ENCODE measurements around the gene CEACAM16.
A peak's percentile ranks its signal among the peaks of the same experiment; 100 is the strongest.
"Not testable (repeated sequence)": the region's sequence is repeated elsewhere in the genome, so short reads cannot be mapped to it uniquely, and the experiment has no call there.

Gene CEACAM16

GRCh38 chr19:44681992-44682790 lies 16.8 kb upstream of the CEACAM16 start:
- no peak for TF ChIP-seq CTCF (IDR thresholded peaks at IDR 0.05)
- H3K36me3 ChIP-seq = no peaks in the 10 kb centered on the region
- no peaks in the 10 kb centered on the region for H3K9me3 ChIP-seq
- H3K4me3 ChIP-seq (ENCODE audit: low read depth in 1 of 2, low read length in 1 of 2) = no peak overlapping the region
- H3K4me1 ChIP-seq (ENCODE audit: control insufficient read depth in 1 of 2, insufficient read depth in 1 of 2, low read depth in 1 of 2, low read length in 1 of 2) = peaks cover 24 to 35% of the 10 kb centered on the region in 2 experiments
- no peaks in the 10 kb centered on the region for H3K27me3 ChIP-seq
- no peak overlapping the region for H3K27ac ChIP-seq

GRCh38 chr19:44682807-44683206 lies 16.1 kb upstream of the CEACAM16 start:
- H3K36me3 ChIP-seq = no peaks in the 10 kb centered on the region
- no peaks in the 10 kb centered on the region for H3K27me3 ChIP-seq
- H3K9me3 ChIP-seq = no peaks in the 10 kb centered on the region
- no peak overlapping the region for H3K27ac ChIP-seq
- no peak for TF ChIP-seq CTCF (IDR thresholded peaks at IDR 0.05)
- peaks cover 29 to 37% of the 10 kb centered on the region in 2 experiments for H3K4me1 ChIP-seq (ENCODE audit: control insufficient read depth in 1 of 2, insufficient read depth in 1 of 2, low read depth in 1 of 2, low read length in 1 of 2)
- H3K4me3 ChIP-seq (ENCODE audit: low read depth in 1 of 2, low read length in 1 of 2) = no peak overlapping the region

DNA sequence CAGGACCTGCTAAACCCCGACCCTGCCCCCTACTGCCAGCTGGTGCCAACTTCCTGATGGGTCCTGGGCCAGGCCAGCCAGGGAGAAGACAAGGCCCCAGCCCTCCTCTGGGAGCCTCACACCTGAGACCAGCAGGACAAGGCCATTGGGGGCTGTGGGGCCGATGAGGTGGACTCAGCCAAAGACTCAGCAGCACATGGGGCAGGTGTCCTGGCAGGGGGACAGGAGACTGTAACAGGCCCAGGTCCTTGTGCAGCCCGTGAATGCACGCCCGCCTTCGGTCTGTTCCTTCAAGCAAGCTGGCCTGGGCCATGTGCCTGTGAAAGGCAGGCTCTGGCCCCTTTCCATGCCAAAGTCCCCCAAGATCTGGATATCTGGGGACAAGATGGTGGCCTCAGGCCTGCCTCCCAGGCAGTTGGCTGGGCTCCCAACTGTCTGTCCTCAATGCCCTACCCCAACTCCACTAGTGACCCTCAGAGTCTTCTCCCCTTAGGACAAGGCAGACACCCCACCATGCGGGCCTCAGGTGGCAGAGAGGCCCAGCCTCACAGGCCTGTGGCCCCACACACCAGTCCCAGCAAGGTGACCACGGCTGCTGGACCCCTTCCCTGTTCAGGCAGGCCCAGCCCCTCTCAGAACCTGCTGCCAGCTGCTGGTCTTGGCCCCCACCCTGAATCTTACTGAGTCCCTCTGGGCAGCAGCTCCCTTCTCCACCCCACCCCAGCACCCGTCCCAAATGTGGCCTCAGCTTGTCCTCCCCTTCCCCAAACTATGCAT lies 15.3 kb upstream of the CEACAM16 start:
- no peak overlapping the region for H3K27ac ChIP-seq
- H3K4me1 ChIP-seq (ENCODE audit: control insufficient read depth in 1 of 2, insufficient read depth in 1 of 2, low read depth in 1 of 2, low read length in 1 of 2) = peaks cover 37 to 45% of the 10 kb centered on the region in 2 experiments
- no peaks in the 10 kb centered on the region for H3K36me3 ChIP-seq

GRCh38 chr19:44684396-44684795 lies 14.6 kb upstream of the CEACAM16 start:
- H3K36me3 ChIP-seq; H3K9me3 ChIP-seq; H3K4me3 ChIP-seq (ENCODE audit: low read depth in 1 of 2, low read length in 1 of 2); H3K27me3 ChIP-seq; H3K27ac ChIP-seq: not testable (repeated sequence)
- H3K4me1 ChIP-seq (ENCODE audit: control insufficient read depth in 1 of 2, insufficient read depth in 1 of 2, low read depth in 1 of 2, low read length in 1 of 2) = peaks cover 37 to 50% of the 10 kb centered on the region in 2 experiments

More for the DNA sequence above, 15.3 kb upstream of the CEACAM16 start:
- no peaks in the 10 kb centered on the region for H3K9me3 ChIP-seq
- TF ChIP-seq CTCF (IDR thresholded peaks at IDR 0.05) = no peak
- no peaks in the 10 kb centered on the region for H3K27me3 ChIP-seq
- H3K4me3 ChIP-seq (ENCODE audit: low read depth in 1 of 2, low read length in 1 of 2) = no peak overlapping the region

DNA sequence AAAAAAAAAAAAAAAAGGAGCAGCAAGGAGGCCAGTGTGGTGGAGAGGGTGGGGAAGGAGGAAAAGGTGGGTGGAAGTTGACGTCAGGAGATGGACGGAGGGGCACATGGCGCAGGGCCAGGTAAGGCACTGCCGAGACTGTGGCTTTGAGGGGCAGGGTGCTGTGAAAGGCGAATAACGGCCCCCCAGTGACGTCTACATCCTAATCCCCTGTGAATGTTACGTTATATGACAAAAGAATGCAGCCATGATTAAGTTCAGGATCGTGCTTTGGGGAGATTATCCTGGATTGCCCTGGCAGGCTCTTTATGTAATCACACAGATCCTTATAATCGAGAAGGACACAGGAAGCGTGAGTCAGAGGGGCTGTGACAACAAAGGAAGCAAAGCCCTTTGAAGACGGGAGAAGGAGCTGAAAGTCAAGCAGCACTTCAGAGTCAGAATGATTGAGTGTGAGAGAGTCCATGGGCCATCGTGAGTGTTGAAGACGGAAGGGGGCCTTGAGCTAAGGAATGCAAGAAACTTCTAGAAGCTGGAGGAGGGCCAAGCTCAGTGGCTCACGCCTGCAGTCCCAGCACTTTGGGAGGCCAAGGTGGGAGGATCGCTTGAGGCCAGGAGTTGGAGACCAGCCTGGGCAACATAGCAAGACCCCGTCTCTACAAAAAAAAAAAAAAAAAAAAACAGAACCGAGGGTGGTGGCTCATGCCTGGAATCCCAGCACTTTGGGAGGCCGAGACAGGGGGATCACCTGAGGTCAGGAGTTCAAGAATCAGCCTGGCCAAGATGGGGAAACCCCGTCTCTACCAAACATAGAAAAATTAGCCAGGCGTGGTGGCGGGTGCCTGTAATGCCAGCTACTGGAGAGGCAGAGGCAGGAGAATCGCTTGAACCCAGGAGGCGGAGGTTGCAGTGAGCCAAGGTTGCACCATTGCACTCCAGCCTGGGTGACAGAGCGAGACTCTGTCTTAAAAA lies 13.8 kb upstream of the CEACAM16 start:
- no peaks in the 10 kb centered on the region for H3K9me3 ChIP-seq
- H3K27ac ChIP-seq = peak overlapping the region; percentile 77
- peak overlapping the region; percentile 38 to 47 for H3K4me3 ChIP-seq (ENCODE audit: low read depth in 1 of 2, low read length in 1 of 2)
- H3K36me3 ChIP-seq = no peaks in the 10 kb centered on the region
- H3K27me3 ChIP-seq = no peaks in the 10 kb centered on the region
- peaks cover 37 to 51% of the 10 kb centered on the region in 2 experiments for H3K4me1 ChIP-seq (ENCODE audit: control insufficient read depth in 1 of 2, insufficient read depth in 1 of 2, low read depth in 1 of 2, low read length in 1 of 2)
- TF ChIP-seq CTCF (IDR thresholded peaks at IDR 0.05) = no peak

All from neutrophil (primary cell).